ENCODE measurements around the gene PTF1A.

The PTF1A gene

DNA sequence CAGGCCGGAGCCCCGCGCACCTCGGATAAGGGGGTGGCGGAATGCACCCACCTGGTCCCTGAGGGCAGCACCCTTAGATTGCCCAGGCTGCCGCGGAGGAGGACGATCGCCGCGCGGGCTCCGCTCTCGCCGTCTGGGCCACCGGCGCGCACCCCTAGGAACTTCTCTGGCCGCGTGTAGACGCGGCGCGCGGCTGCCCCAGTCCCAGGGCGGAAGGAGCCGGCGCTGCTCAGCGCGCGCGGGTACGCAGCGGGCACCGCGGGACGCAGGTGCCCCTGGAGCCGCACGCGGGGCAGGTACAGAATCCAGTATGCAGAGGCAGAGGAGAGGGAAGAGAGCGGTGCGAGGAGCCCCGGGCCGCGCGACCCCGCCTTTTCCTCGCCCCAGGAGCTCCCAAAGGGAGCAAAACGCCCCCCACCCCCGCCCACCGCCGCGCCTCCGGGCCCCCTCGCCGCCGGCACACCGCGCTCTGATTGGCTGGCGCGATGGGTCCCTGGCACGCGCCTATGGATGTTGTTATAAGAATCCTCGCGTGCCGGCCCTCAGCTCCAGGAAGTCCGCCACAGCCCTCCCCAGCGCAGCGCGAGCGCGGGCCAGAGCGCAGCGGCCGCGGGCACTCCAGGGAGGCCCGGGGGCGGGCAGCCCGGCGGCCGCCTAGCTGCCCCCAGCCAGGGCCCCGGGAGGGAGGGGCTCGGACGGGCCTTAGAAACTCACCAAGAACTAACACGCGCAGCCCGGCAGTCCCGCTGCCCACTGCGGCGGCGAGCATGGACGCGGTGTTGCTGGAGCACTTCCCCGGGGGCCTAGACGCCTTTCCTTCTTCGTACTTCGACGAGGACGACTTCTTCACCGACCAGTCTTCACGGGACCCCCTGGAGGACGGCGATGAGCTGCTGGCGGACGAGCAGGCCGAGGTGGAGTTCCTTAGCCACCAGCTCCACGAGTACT lies at the start of gene PTF1A:
TSS of gene PTF1A (plus strand) at position 549 of the 948 bp plus-strand sequence. CDS start at position 768, 219 bp downstream.
- DNase-seq (ENCODE audit: low read depth) = no peak

GRCh38 chr10:23146258-23146657 lies 45.9 kb upstream of the PTF1A start:
- DNase-seq (ENCODE audit: low read depth) = no peak

- DNase-seq (ENCODE audit: low read depth) = no peak
These were observed 45.1 kb upstream of the PTF1A start for GRCh38 chr10:23147035-23147434.

GRCh38 chr10:23148214-23148613 lies 43.9 kb upstream of the PTF1A start:
- no peak for DNase-seq (ENCODE audit: low read depth)

GRCh38 chr10:23150091-23150490 lies 42.0 kb upstream of the PTF1A start:
- DNase-seq (ENCODE audit: low read depth) = no peak

GRCh38 chr10:23150610-23151009 lies 41.5 kb upstream of the PTF1A start:
- no peak for DNase-seq (ENCODE audit: low read depth)

GRCh38 chr10:23151071-23151470 lies 41.0 kb upstream of the PTF1A start:
- DNase-seq (ENCODE audit: low read depth) = no peak

DNA sequence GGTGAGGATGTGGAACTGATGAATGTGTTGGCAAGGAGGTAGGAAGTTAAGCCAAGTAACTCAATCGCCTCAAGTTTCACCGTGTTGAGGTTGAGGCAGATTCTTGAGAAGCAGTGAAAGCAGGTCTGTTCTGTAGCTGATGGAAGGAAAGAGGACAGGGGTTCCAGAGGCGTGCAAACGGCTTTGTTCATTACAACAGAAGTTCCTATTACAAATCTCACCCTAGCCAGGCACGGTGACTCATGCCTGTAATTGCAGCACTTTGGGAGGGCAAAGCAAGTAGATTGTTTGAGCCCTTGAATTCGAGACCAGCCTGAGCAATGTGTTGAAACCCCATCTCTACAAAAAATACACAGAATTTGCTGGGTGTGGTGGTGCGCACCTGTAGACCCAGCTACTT lies 36.9 kb upstream of the PTF1A start:
- no peak for DNase-seq (ENCODE audit: low read depth)

DNA sequence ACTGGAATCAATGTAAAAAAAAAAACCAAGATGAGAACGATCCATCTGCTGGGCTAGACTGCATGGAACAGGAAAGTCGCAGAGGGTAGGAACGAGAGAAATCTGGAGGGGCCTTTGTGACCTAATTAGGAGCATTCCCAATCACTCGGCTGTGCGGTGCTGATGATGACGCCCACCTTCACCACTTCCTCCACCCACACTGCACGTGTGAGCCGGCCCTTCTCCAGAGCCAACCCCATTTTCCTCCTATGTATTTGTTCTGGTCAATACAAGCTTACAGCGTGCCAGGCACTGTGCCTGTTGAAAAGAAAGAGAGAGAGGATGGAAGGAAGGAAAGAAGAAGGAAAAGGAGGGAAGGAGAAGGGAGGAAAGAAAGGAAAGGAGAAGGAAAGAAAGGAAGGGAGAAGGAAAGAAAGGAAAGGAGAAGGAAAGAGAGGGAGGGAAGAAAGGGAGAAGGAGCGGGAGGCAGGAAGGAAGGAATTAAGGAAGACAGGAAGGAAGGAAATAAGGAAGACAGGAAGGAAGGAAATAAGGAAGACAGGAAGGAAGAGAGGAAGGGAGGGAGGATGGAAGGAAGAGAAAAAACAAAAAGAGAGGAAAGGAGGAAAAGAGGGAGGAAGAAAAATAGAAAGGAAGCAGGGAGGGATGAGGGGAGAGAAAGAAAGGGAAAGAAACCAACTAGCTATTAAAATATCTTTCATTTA lies 35.5 kb upstream of the PTF1A start:
- no peak for DNase-seq (ENCODE audit: low read depth)

- DNase-seq (ENCODE audit: low read depth) = no peak
These were observed 34.9 kb upstream of the PTF1A start for GRCh38 chr10:23157239-23157681.

DNA sequence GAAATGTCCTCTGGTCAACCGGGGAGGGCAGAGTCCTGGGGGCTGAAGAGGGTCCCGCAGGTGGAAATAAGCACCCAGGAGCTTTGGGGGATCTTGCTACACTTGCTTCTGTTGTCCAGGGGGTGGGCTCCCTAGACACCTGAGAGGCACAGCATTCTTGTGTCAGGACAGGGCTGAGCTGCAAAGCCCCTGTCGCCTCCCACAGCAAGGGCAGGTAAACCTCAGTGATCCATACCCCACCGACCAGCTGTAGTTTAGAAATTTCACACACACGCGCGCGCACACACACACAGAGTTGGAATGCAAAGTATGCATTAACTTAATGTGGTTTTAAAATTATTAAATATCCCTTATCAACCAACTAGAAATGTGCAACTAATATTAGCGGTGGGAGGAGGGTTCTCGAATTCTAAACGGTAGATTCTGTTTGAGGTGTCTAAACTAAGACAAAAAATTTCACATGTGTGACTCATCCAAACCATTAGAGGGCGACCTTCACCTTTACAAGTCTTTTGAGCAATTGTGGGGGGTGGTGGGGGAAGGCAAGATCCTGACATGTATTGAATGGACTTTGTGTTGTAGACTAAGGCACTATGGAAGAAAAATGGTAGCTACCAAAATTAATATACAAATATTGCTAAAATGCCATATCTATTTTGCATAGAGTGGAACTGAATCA lies 34.3 kb upstream of the PTF1A start:
- DNase-seq (ENCODE audit: low read depth) = no peak

GRCh38 chr10:23158370-23158769 lies 33.7 kb upstream of the PTF1A start:
- peak; percentile 14 for DNase-seq (ENCODE audit: low read depth)

DNA sequence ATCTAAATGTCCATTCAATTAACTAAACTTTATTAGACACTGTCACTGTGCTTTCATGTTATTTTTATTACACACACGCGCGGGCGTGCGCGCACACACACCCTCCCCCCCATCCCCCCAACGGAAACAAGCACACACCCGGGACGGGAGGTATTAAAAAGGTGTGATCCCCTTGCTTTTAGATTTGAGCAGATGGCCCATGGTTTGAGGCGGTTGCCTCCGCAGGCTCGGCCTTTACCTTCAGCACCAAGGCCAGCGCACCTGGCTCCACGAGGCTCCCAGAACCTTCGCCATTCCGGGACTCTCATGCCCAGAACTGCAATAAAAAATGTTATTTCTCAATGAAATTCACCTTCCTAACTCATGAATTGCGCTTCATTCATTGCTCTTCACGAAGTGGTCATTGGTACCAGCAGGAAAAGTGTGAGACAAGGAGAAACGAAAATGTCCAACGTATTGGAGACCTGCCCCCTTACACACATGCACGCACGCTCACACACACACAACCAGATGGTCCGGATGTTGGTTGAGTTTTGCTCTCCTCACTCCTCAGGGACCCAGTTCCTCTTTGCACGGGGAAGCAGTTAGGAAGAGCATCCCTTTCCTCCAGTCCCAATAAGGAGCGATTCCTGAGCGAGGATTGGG lies 20.8 kb upstream of the PTF1A start:
- no peak for DNase-seq (ENCODE audit: low read depth)

- no peak for DNase-seq (ENCODE audit: low read depth)
These were observed 19.5 kb upstream of the PTF1A start for GRCh38 chr10:23172429-23173213.

- DNase-seq (ENCODE audit: low read depth) = no peak
These were observed 18.7 kb upstream of the PTF1A start for GRCh38 chr10:23173214-23174073.

DNA sequence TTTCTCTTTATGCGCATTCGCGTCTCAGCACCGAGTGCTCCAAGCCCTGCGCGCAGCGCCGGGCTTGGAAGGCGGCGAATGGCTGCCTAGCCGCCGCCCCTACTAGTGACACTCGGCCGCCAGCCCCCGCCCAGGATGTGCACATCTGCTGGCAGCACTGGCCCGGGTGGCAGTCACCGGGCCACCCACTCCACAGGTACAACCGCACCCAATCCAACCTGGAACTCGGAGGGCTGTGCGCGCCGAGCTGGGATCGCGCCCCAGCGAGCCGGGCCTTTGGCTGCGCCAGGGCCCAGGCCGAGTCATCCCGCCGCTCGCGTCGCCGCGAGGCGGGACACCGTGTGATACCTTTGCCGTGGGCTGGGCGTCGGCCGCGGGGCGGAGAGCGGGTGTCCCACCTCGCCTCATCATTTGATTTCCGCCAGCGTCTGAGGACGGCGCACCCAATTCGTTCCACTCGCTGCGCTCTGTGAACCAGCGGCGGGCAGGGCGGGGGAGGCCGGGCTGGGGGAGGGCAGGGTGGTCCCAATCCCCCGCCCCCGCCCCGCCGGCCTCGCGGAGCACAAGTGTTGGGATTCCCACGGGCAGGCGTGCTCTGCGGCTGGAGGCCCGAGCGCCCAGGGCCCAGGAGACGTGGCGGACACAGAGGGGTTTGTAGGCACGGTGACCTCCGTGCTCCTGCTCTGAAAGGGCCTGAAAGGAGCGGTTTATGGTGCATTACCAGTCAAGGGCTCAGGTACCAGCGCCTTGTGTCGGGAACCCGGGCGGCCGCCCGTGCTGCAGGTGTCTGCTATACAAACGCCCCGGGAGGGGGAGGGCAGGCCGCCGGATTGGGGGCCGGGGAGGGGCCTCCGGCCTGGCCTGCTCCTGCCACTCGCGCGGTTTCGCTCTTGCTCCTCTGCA lies 17.8 kb upstream of the PTF1A start:
- no peak for DNase-seq (ENCODE audit: low read depth)

- DNase-seq (ENCODE audit: low read depth) = no peak
These were observed 17.1 kb upstream of the PTF1A start for GRCh38 chr10:23174977-23175512.

GRCh38 chr10:23186178-23186577 lies 5.9 kb upstream of the PTF1A start:
- DNase-seq (ENCODE audit: low read depth) = no peak

DNA sequence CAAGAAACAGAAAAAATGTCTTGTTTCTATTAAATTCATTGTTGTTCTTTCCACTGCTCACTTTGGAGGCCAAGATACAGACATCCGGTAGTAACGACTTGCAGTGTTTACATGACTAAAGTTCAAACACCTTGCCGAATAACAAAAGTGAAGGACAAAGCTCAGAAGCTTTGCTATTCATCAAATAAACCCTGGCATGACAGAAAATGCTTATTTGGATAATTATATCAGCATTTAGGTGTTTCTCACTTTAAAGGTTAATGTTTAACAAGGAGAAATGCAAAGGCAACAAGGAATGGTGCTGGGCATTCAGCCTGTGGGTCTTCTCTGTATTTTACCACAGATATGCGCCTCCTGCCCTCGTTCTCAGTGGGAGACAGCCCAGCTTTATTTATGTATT lies 5.4 kb upstream of the PTF1A start:
- no peak for DNase-seq (ENCODE audit: low read depth)

Measured in HS-27A (cell line).